ENCODE results near the gene CNTROB. TPM values are rescaled to one million over a fixed set of nuclear protein-coding genes. Genes with fewer than 3 reads are reported as not detected.

Gene CNTROB
- total RNA-seq, 6 experiments from 2014 or later = 20.8 to 32.2 (median 28.5) TPM

DNA sequence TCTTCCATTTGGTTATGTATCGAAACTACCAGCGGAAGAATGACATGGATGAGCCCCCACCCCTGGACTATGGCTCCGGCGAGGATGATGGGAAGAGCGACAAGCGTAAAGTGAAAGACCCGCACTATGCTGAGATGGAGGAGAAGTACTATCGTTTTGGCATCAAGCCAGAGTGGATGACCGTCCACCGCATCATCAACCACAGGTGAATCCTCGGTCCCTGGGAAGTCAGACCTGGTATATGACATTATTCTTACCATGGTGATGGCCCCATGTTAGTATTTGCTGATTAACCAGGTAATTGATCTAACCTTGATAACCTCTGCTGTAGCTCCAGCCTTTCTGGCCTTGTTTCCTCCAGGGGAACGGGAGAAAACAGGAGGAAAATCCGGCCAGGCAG, 34.9 kb upstream of the CNTROB start:
- DNase-seq = no peak
- H3K4me3 Mint-ChIP-seq = no peak overlapping the region
- no peaks in the 10 kb centered on the region for H3K27me3 Mint-ChIP-seq (ENCODE audit: insufficient read depth)

GRCh38 chr17:7897773-7898172, 34.2 kb upstream of the CNTROB start:
- peak; percentile 71 for TF ChIP-seq CTCF (IDR thresholded peaks at IDR 0.05)
- H3K4me3 Mint-ChIP-seq = no peak overlapping the region
- H3K27me3 Mint-ChIP-seq (ENCODE audit: insufficient read depth) = no peaks in the 10 kb centered on the region
- peak overlapping the region; percentile 19; the same call in 1 of the 2 replicates for H3K27ac Mint-ChIP-seq
- peak; percentile 54 for DNase-seq
- peaks cover 5% of the 10 kb centered on the region; the same call in 1 of the 2 replicates for H3K4me1 Mint-ChIP-seq (ENCODE audit: low read depth)
- peaks cover 45% of the 10 kb centered on the region for H3K36me3 Mint-ChIP-seq (ENCODE audit: low read depth)
- H3K9me3 Mint-ChIP-seq = no peaks in the 10 kb centered on the region

More for the DNA sequence above, 34.9 kb upstream of the CNTROB start:
- H3K9me3 Mint-ChIP-seq = no peaks in the 10 kb centered on the region
- TF ChIP-seq CTCF (IDR thresholded peaks at IDR 0.05) = no peak
- H3K4me1 Mint-ChIP-seq (ENCODE audit: low read depth) = peaks cover 5% of the 10 kb centered on the region; the same call in 1 of the 2 replicates
- H3K27ac Mint-ChIP-seq = 0 out of 2 replicates have a peak overlapping the region, but pooled peaks have one; percentile 17
- peaks cover 45% of the 10 kb centered on the region for H3K36me3 Mint-ChIP-seq (ENCODE audit: low read depth)

DNA sequence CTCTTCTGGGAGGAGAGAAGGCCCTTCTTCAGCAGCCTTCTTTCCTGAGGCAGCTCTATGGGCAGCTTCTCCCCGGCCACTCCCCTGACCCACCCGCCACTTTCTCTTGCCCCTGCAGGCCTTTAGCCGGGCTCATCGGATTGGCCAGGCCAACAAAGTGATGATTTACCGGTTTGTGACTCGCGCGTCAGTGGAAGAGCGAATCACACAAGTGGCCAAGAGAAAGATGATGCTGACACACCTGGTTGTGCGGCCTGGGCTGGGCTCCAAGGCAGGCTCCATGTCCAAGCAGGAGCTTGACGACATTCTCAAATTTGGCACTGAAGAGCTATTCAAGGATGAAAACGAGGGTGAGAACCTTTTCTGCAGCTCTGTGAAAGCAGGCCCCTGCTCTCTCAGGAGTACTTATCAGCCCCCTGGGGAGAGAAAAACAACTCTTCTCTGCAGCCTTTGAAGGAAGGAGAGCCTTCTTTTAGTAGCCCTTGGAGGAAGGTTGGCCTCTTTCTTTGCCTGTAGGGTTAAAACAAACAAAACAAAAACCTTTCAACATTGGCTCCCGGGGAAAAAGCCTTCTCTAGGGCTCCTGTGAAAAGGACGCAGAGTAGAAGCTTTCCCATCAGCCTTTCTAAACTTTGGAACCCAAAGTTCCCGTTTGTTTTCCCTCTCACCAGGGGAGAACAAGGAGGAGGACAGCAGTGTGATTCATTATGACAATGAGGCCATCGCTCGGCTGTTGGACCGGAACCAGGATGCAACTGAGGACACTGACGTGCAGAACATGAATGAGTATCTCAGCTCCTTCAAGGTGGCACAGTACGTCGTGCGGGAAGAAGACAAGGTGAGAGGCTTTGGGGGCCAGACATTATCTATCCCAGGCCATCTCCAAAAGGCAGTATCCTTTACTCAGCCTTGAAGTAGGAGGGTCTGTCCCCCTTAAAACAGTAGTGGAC, 28.6 kb upstream of the CNTROB start:
- Mint-ChIP-seq H3K4me3 (no peak overlapping the region), H3K4me1 (ENCODE audit: low read depth) (no peaks in the 10 kb centered on the region), H3K27me3 (ENCODE audit: insufficient read depth) (peaks cover 5% of the 10 kb centered on the region), H3K27ac (no peak overlapping the region), H3K9me3 (no peaks in the 10 kb centered on the region), H3K36me3 (ENCODE audit: low read depth) (peaks cover 37% of the 10 kb centered on the region)
- DNase-seq = no peak
- no peak for TF ChIP-seq CTCF (IDR thresholded peaks at IDR 0.05)

- TF ChIP-seq CTCF (IDR thresholded peaks at IDR 0.05) = no peak
- peaks cover 4% of the 10 kb centered on the region for H3K27me3 Mint-ChIP-seq (ENCODE audit: insufficient read depth)
Measured at GRCh38 chr17:7909089-7909488, 22.9 kb upstream of the CNTROB start.

DNA sequence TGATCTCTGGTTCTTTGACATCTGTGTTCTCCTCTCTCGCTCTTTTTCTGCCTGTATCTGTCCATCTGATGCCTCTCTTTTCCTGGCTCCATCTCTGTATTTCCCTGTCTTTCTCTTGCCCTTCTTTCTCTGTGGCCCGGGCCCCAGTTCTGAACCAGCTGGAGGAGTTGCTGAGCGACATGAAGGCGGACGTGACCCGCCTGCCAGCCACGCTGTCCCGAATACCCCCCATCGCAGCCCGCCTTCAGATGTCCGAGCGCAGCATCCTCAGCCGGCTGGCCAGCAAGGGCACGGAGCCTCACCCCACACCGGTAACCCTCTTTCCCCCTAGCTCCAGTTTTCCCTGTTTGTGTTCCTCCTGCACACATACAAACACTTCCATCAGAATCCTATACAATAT, 21.7 kb upstream of the CNTROB start:
- peaks cover 30% of the 10 kb centered on the region for H3K36me3 Mint-ChIP-seq (ENCODE audit: low read depth)
- no peak overlapping the region for H3K27ac Mint-ChIP-seq
- H3K4me3 Mint-ChIP-seq = no peak overlapping the region
- TF ChIP-seq CTCF (IDR thresholded peaks at IDR 0.05) = no peak
- H3K4me1 Mint-ChIP-seq (ENCODE audit: low read depth) = peaks cover 18% of the 10 kb centered on the region
- H3K27me3 Mint-ChIP-seq (ENCODE audit: insufficient read depth) = peaks cover 8% of the 10 kb centered on the region
- H3K9me3 Mint-ChIP-seq = no peaks in the 10 kb centered on the region
- DNase-seq = no peak

More at GRCh38 chr17:7909089-7909488, 22.9 kb upstream of the CNTROB start:
- Mint-ChIP-seq H3K36me3 (ENCODE audit: low read depth) (peaks cover 36% of the 10 kb centered on the region), H3K4me1 (ENCODE audit: low read depth) (peaks cover 10% of the 10 kb centered on the region), H3K9me3 (no peaks in the 10 kb centered on the region), H3K27ac (no peak overlapping the region), H3K4me3 (no peak overlapping the region)
- DNase-seq = no peak
